Measurements from ENCODE around the gene NACC1. TPM values are rescaled to one million over a fixed set of nuclear protein-coding genes. Genes with fewer than 3 reads are reported as not detected.

The NACC1 gene
- total and polyA plus RNA-seq, 2 of the 8 experiments (the other 6 are each of a cell fraction or from before 2014, with no cell fraction given), result 234 to 301 TPM

- Histone ChIP-seq H3K27ac (ENCODE audit: low read depth, low read length) (no peak overlapping the region), H3K27me3 (replicated peaks in 1 of 4; ENCODE audit: control insufficient read depth in 3 of 4, extremely low read depth in 1 of 4, insufficient read depth in 3 of 4, low read length in 3 of 4) (no peaks in the 10 kb centered on the region), H3K79me2 (ENCODE audit: control insufficient read depth in 1 of 2, insufficient read depth in 2 of 2, low read length in 2 of 2) (peaks cover 58 to 89% of the 10 kb centered on the region in 2 experiments), H2AK5ac (ENCODE audit: low read depth, low read length) (0 out of 2 replicates have a peak overlapping the region, but pooled peaks have one; percentile 15), H3K14ac (ENCODE audit: insufficient read length) (no peak overlapping the region), H3K18ac (ENCODE audit: extremely low read depth, low read length) (no peak overlapping the region), H4K8ac (ENCODE audit: extremely low read depth, insufficient read depth, low read length) (no peak overlapping the region; the same call in 1 of the 2 replicates), H3K23ac (ENCODE audit: insufficient read length) (no peak overlapping the region), H4K20me1 (replicated peaks in 1 of 2; ENCODE audit: control insufficient read depth in 1 of 2, insufficient read depth in 2 of 2, low read length in 2 of 2) (peaks cover 57 to 64% of the 10 kb centered on the region in 2 experiments), H3K4me1 (replicated peaks in 1 of 4; ENCODE audit: control insufficient read depth in 3 of 4, insufficient read depth in 4 of 4, low read length in 3 of 4) (peaks cover 14 to 36% (median 25%) of the 10 kb centered on the region in 4 experiments), H2BK12ac (ENCODE audit: low read depth, low read length) (no peak overlapping the region; the same call in 1 of the 2 replicates), H3K9me3 (ENCODE audit: insufficient read depth in 2 of 2, low read depth in 1 of 2, low read length in 1 of 2) (no peaks in the 10 kb centered on the region), H3K79me1 (ENCODE audit: low read depth, low read length) (peaks cover 42% of the 10 kb centered on the region), H2BK20ac (ENCODE audit: low read length) (no peak overlapping the region), H3K56ac (replicated peaks; ENCODE audit: insufficient read length, low read depth, low read length) (no peak overlapping the region), H2BK5ac (ENCODE audit: low read depth, low read length) (peak overlapping the region; percentile 78; the same call in 1 of the 2 replicates), H3K36me3 (ENCODE audit: control insufficient read depth in 2 of 4, insufficient read depth in 4 of 4, low read length in 3 of 4) (peaks cover 4 to 11% (median 6%) of the 10 kb centered on the region in 4 experiments; a peak in 5 of 8 replicates), H2AFZ (ENCODE audit: low read length) (no peak overlapping the region), H3K4me2 (ENCODE audit: insufficient read depth in 1 of 2, low read depth in 2 of 2, low read length in 2 of 2) (no peak overlapping the region; a peak in 1 of 4 replicates), H4K91ac (replicated peaks; ENCODE audit: insufficient read length, low read length) (no peak overlapping the region), H3K4ac (replicated peaks; ENCODE audit: insufficient read length, low read depth, low read length) (no peak overlapping the region), H3K23me2 (ENCODE audit: low read depth, low read length) (peaks cover 6% of the 10 kb centered on the region; the same call in 1 of the 2 replicates), H4K5ac (ENCODE audit: insufficient read length, low read depth, low read length) (no peak overlapping the region), H2BK15ac (ENCODE audit: low read length) (no peak overlapping the region; the same call in 1 of the 2 replicates), H3K4me3 (ENCODE audit: extremely low read depth in 1 of 4, insufficient read depth in 2 of 4, low read depth in 3 of 4, low read length in 4 of 4) (no peak overlapping the region), H3K9ac (replicated peaks in 1 of 4; ENCODE audit: extremely low read depth in 1 of 4, low read depth in 3 of 4, low read length in 3 of 4) (no peak overlapping the region), H2BK120ac (replicated peaks; ENCODE audit: low read depth, low read length) (no peak overlapping the region)
- FAIRE-seq (no peak), DNase-seq (ENCODE audit: low read depth in 1 of 2, low spot score in 2 of 2) (no peak)
- POLR2A ChIA-PET (ENCODE audit: partially characterized antibody), result interaction anchor here (0.5 to 19.5 kb wide), 8 partner anchors 10 to 157 kb away, joined by 3 to 228 read pairs (median 8); partner anchors contain the start of genes IER2 and STX10
- WGBS, 2 experiments (ENCODE audit: extremely low coverage in 1 of 2, insufficient coverage in 1 of 2, insufficient read length in 1 of 2, insufficient replicate concordance in 2 of 2, low coverage in 1 of 2, low lambda C conversion rate in 2 of 2, missing lambda C conversion rate in 1 of 2), result 87% methylated on average over 13 of the region's 13 CpGs; no CpG with 5 or more reads in 1 of the 2 experiments
- CTCF ChIA-PET (ENCODE audit: partially characterized antibody), result interaction anchor here (1.6 to 2.3 kb wide), 2 partner anchors 17 to 60 kb away, joined by 4 to 10 read pairs; no protein-coding TSS in a partner anchor
- TF ChIP-seq KDM5A (IDR thresholded peaks at IDR 0.05; ENCODE audit: low read length), result no peak
- no peak for TF ChIP-seq ZNF274 (IDR thresholded peaks at IDR 0.05; ENCODE audit: borderline replicate concordance, extremely low read depth, low read length)
- TF ChIP-seq GABPA (IDR thresholded peaks at IDR 0.05; ENCODE audit: borderline replicate concordance, insufficient read depth, low read length), result no peak
- no peak for TF ChIP-seq YY1 (IDR thresholded peaks at IDR 0.05; ENCODE audit: low read depth, low read length)
- no peak for TF ChIP-seq TAF1 (IDR thresholded peaks at IDR 0.05; ENCODE audit: low read depth, low read length)
- TF ChIP-seq NRF1 (IDR thresholded peaks at IDR 0.05; ENCODE audit: low read depth, low read length), result no peak
- TF ChIP-seq GTF2F1 (IDR thresholded peaks at IDR 0.05; ENCODE audit: borderline replicate concordance, low read depth, low read length), result no peak
- TF ChIP-seq MAFK (IDR thresholded peaks at IDR 0.05; ENCODE audit: low read depth, low read length), result no peak
- TF ChIP-seq CTCF (IDR thresholded peaks at IDR 0.05; ENCODE audit: control extremely low read depth in 1 of 3, insufficient read depth in 1 of 3, low read depth in 1 of 3, low read length in 3 of 3), result no peak
- no peak for TF ChIP-seq CBX5 (IDR thresholded peaks at IDR 0.05; ENCODE audit: low read depth, low read length)
Measured at GRCh38 chr19:13122275-13122878, 4.3 kb downstream of the NACC1 start.

Data from H1 (cell line).